C4-2B (cell line): Measurements from ENCODE around the gene LRP6.

ENCODE experiments used
- ZFX ChIP-seq: fragments of 450-650 bp; IDR thresholded peaks from 2 replicates; pipeline ENCODE4 v1.6.1; 2017
- TF ChIP-seq, protein P1 (sequence below): fragments of 450-650 bp; conservative IDR thresholded peaks from 2 replicates; pipeline ENCODE4 v1.5.1; 2017; ENCODE audit warnings: mild to moderate bottlenecking

DNA sequence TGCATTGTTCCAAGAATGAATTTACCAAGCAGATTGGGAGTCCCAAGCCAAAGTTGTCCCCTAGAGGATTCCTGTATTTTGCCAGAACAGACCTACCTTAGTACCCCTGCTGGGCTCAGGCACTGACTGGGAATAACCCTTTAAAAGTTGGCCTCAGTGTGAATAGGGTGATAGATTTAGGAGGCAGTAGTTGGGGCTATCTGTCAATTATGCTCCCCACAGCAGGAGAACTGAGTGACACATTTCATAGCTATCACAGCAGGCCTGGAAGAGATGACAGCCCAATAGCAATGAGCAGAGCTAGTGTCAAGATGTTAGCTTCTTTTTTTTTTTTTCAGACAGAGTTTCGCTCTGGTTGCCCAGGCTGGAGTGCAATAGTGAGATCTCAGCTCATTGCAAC is 14.3 kb upstream of the LRP6 start:
- TF ChIP-seq, protein P1, sequence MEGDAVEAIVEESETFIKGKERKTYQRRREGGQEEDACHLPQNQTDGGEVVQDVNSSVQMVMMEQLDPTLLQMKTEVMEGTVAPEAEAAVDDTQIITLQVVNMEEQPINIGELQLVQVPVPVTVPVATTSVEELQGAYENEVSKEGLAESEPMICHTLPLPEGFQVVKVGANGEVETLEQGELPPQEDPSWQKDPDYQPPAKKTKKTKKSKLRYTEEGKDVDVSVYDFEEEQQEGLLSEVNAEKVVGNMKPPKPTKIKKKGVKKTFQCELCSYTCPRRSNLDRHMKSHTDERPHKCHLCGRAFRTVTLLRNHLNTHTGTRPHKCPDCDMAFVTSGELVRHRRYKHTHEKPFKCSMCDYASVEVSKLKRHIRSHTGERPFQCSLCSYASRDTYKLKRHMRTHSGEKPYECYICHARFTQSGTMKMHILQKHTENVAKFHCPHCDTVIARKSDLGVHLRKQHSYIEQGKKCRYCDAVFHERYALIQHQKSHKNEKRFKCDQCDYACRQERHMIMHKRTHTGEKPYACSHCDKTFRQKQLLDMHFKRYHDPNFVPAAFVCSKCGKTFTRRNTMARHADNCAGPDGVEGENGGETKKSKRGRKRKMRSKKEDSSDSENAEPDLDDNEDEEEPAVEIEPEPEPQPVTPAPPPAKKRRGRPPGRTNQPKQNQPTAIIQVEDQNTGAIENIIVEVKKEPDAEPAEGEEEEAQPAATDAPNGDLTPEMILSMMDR = no peak
- no peak for TF ChIP-seq ZFX
